ENCODE data around the gene PRTG. TPM values are rescaled to one million over a fixed set of nuclear protein-coding genes. Genes with fewer than 3 reads are reported as not detected.
"Not testable (repeated sequence)": the region's sequence is repeated elsewhere in the genome, so short reads cannot be mapped to it uniquely, and the experiment has no call there.

Gene PRTG
- total RNA-seq, 1 experiment from 2014 or later, result not detected

DNA sequence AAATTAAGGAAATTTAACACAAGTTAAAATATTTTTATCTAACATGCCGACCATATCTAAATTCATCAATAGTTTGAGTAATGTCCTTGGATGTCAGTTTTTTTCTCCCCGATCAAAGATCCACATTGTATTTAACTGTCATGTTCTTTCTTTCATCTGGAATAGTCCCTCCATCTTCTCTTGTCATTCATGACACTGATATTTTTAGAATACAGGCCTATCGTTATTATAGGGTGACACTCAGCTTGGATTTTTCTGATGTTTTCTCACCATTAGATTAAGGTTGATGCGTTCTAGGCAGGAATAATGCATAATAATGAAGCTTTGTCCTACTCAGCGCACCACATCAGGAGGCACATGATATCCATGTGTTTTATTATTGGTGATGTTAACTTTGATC is 141.6 kb downstream of the PRTG start:
- no peak overlapping the region for H3K27ac ChIP-seq (ENCODE audit: low read length)
- H3K9me2 ChIP-seq (replicated peaks; ENCODE audit: insufficient read depth, low read length), result no peaks in the 10 kb centered on the region
- no peaks in the 10 kb centered on the region for H3K36me3 ChIP-seq (ENCODE audit: insufficient read depth, low read length)
- H2AFZ ChIP-seq (ENCODE audit: low read length), result no peak overlapping the region
- no peaks in the 10 kb centered on the region for H3K27me3 ChIP-seq (ENCODE audit: low read length)
- no peaks in the 10 kb centered on the region for H3K9me3 ChIP-seq (ENCODE audit: low read length)
- H3K9ac ChIP-seq (ENCODE audit: low read length), result no peak overlapping the region
- H3K79me2 ChIP-seq (ENCODE audit: low read length), result no peaks in the 10 kb centered on the region
- H3K4me3 ChIP-seq (ENCODE audit: low read length), result no peak overlapping the region
- no peaks in the 10 kb centered on the region for H3K4me1 ChIP-seq (ENCODE audit: low read length)
- H4K20me1 ChIP-seq (ENCODE audit: insufficient read depth, low read depth, low read length), result no peaks in the 10 kb centered on the region
- no peak for DNase-seq
- no peak overlapping the region for H3K4me2 ChIP-seq (ENCODE audit: low read depth, low read length, poor library complexity, severe bottlenecking)

DNA sequence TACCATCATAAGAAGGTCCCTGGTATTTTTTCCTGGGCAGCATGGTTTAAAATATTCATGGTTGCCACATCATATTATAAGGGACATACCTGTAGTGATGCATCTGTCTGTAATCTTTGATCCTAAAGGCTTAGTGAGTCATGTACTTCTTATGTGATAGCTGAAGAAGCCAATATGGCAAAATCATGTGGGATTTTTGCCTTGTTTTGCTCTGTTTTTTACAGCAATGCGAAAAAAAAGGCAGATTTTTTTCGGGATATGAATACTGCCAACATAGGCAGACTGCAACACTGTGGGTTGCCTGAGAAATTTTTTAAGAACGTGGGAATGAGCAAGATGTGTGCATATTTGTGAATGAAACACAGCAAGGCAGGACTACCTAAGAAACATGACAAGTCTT is 143.5 kb downstream of the PRTG start:
- H3K4me1 ChIP-seq (ENCODE audit: low read length), result no peaks in the 10 kb centered on the region
- no peaks in the 10 kb centered on the region for H3K9me3 ChIP-seq (ENCODE audit: low read length)
- no peak overlapping the region for H3K9ac ChIP-seq (ENCODE audit: low read length)
- H3K4me3 ChIP-seq (ENCODE audit: low read length), result no peak overlapping the region
- H3K4me2 ChIP-seq (ENCODE audit: low read depth, low read length, poor library complexity, severe bottlenecking), result no peak overlapping the region
- H4K20me1 ChIP-seq (ENCODE audit: insufficient read depth, low read depth, low read length), result no peaks in the 10 kb centered on the region
- no peak overlapping the region for H2AFZ ChIP-seq (ENCODE audit: low read length)
- H3K36me3 ChIP-seq (ENCODE audit: insufficient read depth, low read length), result no peaks in the 10 kb centered on the region
- DNase-seq, result no peak
- no peak overlapping the region for H3K27ac ChIP-seq (ENCODE audit: low read length)
- H3K27me3 ChIP-seq (ENCODE audit: low read length), result no peaks in the 10 kb centered on the region
- no peaks in the 10 kb centered on the region for H3K79me2 ChIP-seq (ENCODE audit: low read length)
- no peaks in the 10 kb centered on the region for H3K9me2 ChIP-seq (replicated peaks; ENCODE audit: insufficient read depth, low read length)

DNA sequence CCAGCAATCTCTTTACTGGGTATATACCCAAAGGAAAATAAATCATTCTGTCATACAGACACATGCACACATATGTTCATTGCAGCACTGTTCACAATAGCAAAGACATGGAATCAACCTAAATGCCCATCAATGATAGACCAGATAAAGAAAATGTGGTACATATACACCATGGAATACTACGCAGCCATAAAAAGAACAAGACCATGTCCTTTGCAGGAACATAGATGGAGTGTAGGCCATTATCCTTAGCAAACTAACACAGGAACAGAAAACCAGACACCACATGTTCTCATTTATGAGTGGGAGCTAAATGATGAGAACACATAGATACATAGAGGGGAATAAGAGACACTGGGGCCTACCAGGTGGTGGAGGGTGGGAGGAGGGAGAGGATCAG is 149.9 kb downstream of the PRTG start:
- H4K20me1 ChIP-seq (ENCODE audit: insufficient read depth, low read depth, low read length); H3K4me2 ChIP-seq (ENCODE audit: low read depth, low read length, poor library complexity, severe bottlenecking); H2AFZ ChIP-seq (ENCODE audit: low read length); H3K27me3 ChIP-seq (ENCODE audit: low read length); H3K79me2 ChIP-seq (ENCODE audit: low read length); H3K9me2 ChIP-seq (replicated peaks; ENCODE audit: insufficient read depth, low read length); H3K4me1 ChIP-seq (ENCODE audit: low read length); H3K9me3 ChIP-seq (ENCODE audit: low read length); DNase-seq; H3K9ac ChIP-seq (ENCODE audit: low read length); H3K36me3 ChIP-seq (ENCODE audit: insufficient read depth, low read length); H3K27ac ChIP-seq (ENCODE audit: low read length); H3K4me3 ChIP-seq (ENCODE audit: low read length): not testable (repeated sequence)

DNA sequence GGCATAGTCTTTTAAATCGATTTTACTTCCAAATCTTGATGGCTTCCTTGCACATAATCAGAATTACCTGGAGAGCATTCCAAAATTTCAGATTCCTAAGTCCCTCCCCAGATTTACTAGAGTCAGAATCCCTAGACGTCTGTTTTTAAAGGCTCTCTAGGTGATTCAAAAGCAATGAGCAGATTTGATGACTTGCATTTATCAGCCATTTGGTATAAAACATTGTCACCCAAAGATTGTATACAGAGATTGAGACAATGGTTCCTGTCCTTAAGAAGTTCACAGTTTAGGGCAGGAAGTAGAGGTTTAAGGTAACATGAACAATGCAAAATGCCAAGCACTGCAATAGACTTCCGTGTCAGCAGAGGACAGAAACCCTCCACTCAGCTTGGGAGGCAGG is 152.2 kb downstream of the PRTG start:
- H3K4me2 ChIP-seq (ENCODE audit: low read depth, low read length, poor library complexity, severe bottlenecking), result no peak overlapping the region
- H3K4me1 ChIP-seq (ENCODE audit: low read length), result no peaks in the 10 kb centered on the region
- no peak overlapping the region for H3K4me3 ChIP-seq (ENCODE audit: low read length)
- H3K27ac ChIP-seq (ENCODE audit: low read length), result no peak overlapping the region
- no peaks in the 10 kb centered on the region for H4K20me1 ChIP-seq (ENCODE audit: insufficient read depth, low read depth, low read length)
- no peaks in the 10 kb centered on the region for H3K9me2 ChIP-seq (replicated peaks; ENCODE audit: insufficient read depth, low read length)
- 0 out of 2 replicates have a peak, but pooled peaks cover 4% of the 10 kb centered on the region for H3K9me3 ChIP-seq (ENCODE audit: low read length)
- H3K9ac ChIP-seq (ENCODE audit: low read length), result no peak overlapping the region
- no peaks in the 10 kb centered on the region for H3K27me3 ChIP-seq (ENCODE audit: low read length)
- H3K36me3 ChIP-seq (ENCODE audit: insufficient read depth, low read length), result no peaks in the 10 kb centered on the region
- no peak for DNase-seq
- H2AFZ ChIP-seq (ENCODE audit: low read length), result no peak overlapping the region
- H3K79me2 ChIP-seq (ENCODE audit: low read length), result no peaks in the 10 kb centered on the region

DNA sequence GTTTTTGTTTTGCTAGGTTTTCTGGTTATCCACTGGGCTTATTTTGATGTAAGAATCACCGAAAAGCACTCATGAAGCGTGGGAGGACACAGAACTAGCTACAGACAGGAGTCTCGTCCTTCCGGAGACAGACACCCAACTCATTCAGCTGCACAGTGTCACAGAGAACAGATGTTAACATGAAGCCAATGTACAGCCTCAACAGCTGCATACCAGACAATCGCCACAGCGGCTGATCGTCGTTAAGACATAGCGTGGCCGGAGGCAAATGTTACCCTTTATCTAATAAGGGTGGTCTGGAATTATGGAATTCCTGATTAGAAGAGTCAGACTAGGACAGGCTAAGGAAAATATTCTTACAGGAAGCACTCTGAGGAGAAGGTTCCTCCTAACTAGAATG is 153.7 kb downstream of the PRTG start:
- no peak for DNase-seq
- no peaks in the 10 kb centered on the region for H3K27me3 ChIP-seq (ENCODE audit: low read length)
- H3K4me2 ChIP-seq (ENCODE audit: low read depth, low read length, poor library complexity, severe bottlenecking), result no peak overlapping the region
- H3K9me2 ChIP-seq (replicated peaks; ENCODE audit: insufficient read depth, low read length), result no peaks in the 10 kb centered on the region
- no peak overlapping the region for H3K9ac ChIP-seq (ENCODE audit: low read length)
- no peak overlapping the region for H2AFZ ChIP-seq (ENCODE audit: low read length)
- no peaks in the 10 kb centered on the region for H4K20me1 ChIP-seq (ENCODE audit: insufficient read depth, low read depth, low read length)
- H3K27ac ChIP-seq (ENCODE audit: low read length), result no peak overlapping the region
- H3K4me1 ChIP-seq (ENCODE audit: low read length), result no peaks in the 10 kb centered on the region
- no peak overlapping the region for H3K4me3 ChIP-seq (ENCODE audit: low read length)
- no peaks in the 10 kb centered on the region for H3K79me2 ChIP-seq (ENCODE audit: low read length)
- H3K9me3 ChIP-seq (ENCODE audit: low read length), result 0 out of 2 replicates have a peak, but pooled peaks cover 4% of the 10 kb centered on the region
- H3K36me3 ChIP-seq (ENCODE audit: insufficient read depth, low read length), result no peaks in the 10 kb centered on the region

DNA sequence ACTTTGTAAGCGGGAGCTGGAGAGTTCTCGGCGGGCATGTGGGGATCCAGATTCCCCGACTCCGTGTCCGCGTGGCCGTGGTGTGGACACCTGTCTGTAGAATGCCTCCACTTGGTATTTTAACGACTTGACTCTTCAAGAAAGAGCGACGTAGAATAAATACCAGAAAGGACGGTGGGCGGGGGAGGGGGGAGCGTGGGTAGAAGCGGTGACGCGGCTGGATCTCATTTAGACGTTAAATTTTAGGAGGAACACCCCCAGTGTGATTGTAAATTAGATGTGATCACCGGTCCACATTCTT is 154.2 kb downstream of the PRTG start:
- no peak overlapping the region for H3K9ac ChIP-seq (ENCODE audit: low read length)
- H3K9me2 ChIP-seq (replicated peaks; ENCODE audit: insufficient read depth, low read length), result no peaks in the 10 kb centered on the region
- no peak overlapping the region for H3K4me3 ChIP-seq (ENCODE audit: low read length)
- H4K20me1 ChIP-seq (ENCODE audit: insufficient read depth, low read depth, low read length), result no peaks in the 10 kb centered on the region
- H3K27ac ChIP-seq (ENCODE audit: low read length), result no peak overlapping the region
- H3K9me3 ChIP-seq (ENCODE audit: low read length), result 0 out of 2 replicates have a peak, but pooled peaks cover 4% of the 10 kb centered on the region
- H2AFZ ChIP-seq (ENCODE audit: low read length), result no peak overlapping the region
- no peak overlapping the region for H3K4me2 ChIP-seq (ENCODE audit: low read depth, low read length, poor library complexity, severe bottlenecking)
- no peak for DNase-seq
- no peaks in the 10 kb centered on the region for H3K4me1 ChIP-seq (ENCODE audit: low read length)
- no peaks in the 10 kb centered on the region for H3K27me3 ChIP-seq (ENCODE audit: low read length)
- H3K79me2 ChIP-seq (ENCODE audit: low read length), result no peaks in the 10 kb centered on the region
- H3K36me3 ChIP-seq (ENCODE audit: insufficient read depth, low read length), result no peaks in the 10 kb centered on the region

DNA sequence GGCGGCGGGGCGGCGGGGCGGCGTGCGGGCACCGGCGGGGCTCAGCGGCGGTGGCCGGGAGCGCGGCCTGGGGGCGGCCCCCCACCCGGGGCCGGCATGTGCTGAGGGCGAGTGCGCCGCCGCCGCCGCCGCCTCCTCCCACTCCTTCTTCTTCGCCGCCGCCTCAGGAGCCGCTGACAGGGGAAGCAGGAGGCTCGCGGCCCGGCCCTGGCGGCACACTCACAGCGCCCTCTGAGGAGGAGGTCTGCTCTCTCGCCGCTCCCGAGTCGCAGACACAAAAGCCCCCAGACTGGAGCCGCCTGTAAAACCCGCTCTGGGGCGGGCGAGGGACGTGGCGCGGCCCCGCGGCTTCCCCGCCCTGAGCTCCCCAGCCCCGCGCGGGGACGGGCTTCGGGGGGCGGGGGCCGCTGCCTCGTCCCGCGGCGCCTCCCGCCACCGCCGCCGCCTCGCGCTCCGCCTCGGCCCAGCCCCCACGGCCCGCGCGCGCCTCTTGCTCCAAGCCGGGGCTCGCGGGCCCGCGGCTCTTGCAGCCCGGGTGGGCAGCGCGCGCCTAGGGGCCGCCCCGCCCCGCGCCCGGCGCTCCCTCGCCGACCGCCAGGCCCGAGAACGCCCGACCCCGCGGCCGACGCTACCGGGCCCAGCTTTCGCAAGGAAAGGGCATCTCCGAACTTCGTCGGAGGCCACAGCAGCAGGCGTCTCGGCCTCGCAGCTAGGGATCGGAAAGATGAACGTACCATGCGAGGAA is 154.7 kb downstream of the PRTG start, which contains the start of gene PYGO1:
PYGO1 (minus strand) TSS at position 276 of the 745 bp plus-strand sequence. CDS start 462 bp downstream, outside the sequence.
- H3K36me3 ChIP-seq (ENCODE audit: insufficient read depth, low read length), result no peaks in the 10 kb centered on the region
- H3K79me2 ChIP-seq (ENCODE audit: low read length), result no peaks in the 10 kb centered on the region
- H4K20me1 ChIP-seq (ENCODE audit: insufficient read depth, low read depth, low read length), result no peaks in the 10 kb centered on the region
- no peak within 1 kb of the TSS for H3K4me2 ChIP-seq (ENCODE audit: low read depth, low read length, poor library complexity, severe bottlenecking)
- no peak within 1 kb of the TSS for H3K27ac ChIP-seq (ENCODE audit: low read length)
- no peak within 1 kb of the TSS for H3K4me3 ChIP-seq (ENCODE audit: low read length)
- no peak within 1 kb of the TSS for H2AFZ ChIP-seq (ENCODE audit: low read length)
- no peak for DNase-seq
- H3K27me3 ChIP-seq (ENCODE audit: low read length), result no peaks in the 10 kb centered on the region
- no peaks in the 10 kb centered on the region for H3K9me2 ChIP-seq (replicated peaks; ENCODE audit: insufficient read depth, low read length)
- 0 out of 2 replicates have a peak, but pooled peaks cover 4% of the 10 kb centered on the region for H3K9me3 ChIP-seq (ENCODE audit: low read length)
- H3K4me1 ChIP-seq (ENCODE audit: low read length), result no peaks in the 10 kb centered on the region
- no peak within 1 kb of the TSS for H3K9ac ChIP-seq (ENCODE audit: low read length)

DNA sequence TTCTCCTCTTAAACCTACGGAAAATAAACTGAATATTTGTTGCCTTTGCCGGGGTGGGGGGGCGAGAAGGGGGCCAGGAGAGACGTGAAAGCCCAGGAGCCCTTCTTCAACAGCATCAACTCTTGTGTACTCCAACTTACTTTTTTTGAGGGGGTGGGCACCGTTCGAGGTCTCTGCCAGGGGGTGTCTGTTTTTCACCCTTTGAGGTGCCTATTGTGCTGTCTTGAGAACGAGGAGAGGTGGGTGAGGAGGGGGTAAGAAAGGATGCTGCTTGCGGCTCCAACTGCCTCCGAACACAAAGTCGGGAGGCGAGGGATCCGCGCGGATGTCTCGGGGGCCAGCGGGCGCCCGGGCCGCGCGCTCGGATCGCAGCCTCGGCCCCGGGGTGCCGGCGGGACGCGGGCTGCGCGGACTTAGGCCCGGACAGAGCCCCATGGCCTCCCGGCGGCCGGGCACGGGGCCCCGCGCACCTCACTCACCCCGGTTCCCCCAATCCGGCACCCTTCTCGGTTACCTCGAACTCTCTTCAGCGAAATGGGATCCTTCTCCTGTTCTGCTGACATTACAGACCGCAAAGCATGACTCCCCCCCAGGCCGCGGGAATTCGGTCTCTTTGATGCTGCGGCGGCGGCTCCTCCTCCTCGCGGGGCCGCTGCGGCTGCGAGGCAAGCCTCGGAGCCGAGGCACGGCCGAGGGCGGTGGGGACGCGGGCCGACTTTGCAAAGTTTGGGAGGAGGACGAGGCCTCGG is 155.5 kb downstream of the PRTG start:
- Histone ChIP-seq H3K27me3 (ENCODE audit: low read length) (no peaks in the 10 kb centered on the region), H3K4me2 (ENCODE audit: low read depth, low read length, poor library complexity, severe bottlenecking) (no peak overlapping the region), H3K9me3 (ENCODE audit: low read length) (0 out of 2 replicates have a peak, but pooled peaks cover 4% of the 10 kb centered on the region), H2AFZ (ENCODE audit: low read length) (no peak overlapping the region), H4K20me1 (ENCODE audit: insufficient read depth, low read depth, low read length) (no peaks in the 10 kb centered on the region), H3K9me2 (replicated peaks; ENCODE audit: insufficient read depth, low read length) (no peaks in the 10 kb centered on the region), H3K27ac (ENCODE audit: low read length) (no peak overlapping the region), H3K4me1 (ENCODE audit: low read length) (no peaks in the 10 kb centered on the region), H3K4me3 (ENCODE audit: low read length) (no peak overlapping the region), H3K79me2 (ENCODE audit: low read length) (no peaks in the 10 kb centered on the region), H3K36me3 (ENCODE audit: insufficient read depth, low read length) (no peaks in the 10 kb centered on the region), H3K9ac (ENCODE audit: low read length) (no peak overlapping the region)
- no peak for DNase-seq

Data from Karpas-422 (cell line).